ENCODE measurements around the gene FHDC1.

Gene FHDC1

DNA sequence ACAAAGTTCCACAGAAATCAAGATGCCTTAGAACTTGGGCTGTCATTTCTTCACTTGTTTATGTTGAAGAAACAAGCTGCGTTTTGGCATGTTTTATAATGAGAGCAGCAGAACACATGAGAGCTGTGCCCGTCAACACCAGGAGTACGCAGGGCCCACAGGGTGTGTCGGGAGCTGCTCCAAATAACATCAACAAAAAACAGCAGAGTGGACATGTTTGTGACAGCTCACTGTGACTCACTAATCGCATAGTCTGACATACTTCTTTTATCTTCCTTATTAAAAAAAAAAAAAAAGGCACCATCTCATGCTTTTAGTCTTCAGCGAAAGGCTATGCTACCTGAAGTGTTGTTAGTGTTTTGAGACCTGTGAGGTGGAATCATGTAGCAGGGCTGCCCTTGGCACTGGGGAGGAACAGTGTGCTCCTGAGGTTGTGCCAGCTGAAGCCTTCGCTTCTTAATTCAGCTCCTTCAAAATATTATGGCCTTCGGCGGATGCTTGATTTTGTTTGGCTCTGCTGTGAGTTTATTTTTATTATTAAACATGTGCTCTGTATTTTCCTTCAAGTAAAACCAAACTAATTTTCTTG is 32.8 kb downstream of the FHDC1 start:
- Histone ChIP-seq H3K9ac (no peak overlapping the region), H3K4me2 (no peak overlapping the region), H4K20me1 (ENCODE audit: insufficient read depth) (no peaks in the 10 kb centered on the region), H2AFZ (ENCODE audit: low read depth) (no peak overlapping the region), H3K36me3 (ENCODE audit: insufficient read depth) (no peaks in the 10 kb centered on the region), H3K27ac (no peak overlapping the region), H3K27me3 (ENCODE audit: insufficient read depth, low read depth) (no peaks in the 10 kb centered on the region), H3K4me3 (IDR thresholded peaks at IDR 0.05; ENCODE audit: insufficient read depth, low read depth, low read length) (no peak overlapping the region), H3K4me1 (ENCODE audit: low read depth, poor library complexity, severe bottlenecking) (no peaks in the 10 kb centered on the region), H3K79me2 (ENCODE audit: insufficient read depth, low read depth) (no peaks in the 10 kb centered on the region)
- TF ChIP-seq, protein P1, sequence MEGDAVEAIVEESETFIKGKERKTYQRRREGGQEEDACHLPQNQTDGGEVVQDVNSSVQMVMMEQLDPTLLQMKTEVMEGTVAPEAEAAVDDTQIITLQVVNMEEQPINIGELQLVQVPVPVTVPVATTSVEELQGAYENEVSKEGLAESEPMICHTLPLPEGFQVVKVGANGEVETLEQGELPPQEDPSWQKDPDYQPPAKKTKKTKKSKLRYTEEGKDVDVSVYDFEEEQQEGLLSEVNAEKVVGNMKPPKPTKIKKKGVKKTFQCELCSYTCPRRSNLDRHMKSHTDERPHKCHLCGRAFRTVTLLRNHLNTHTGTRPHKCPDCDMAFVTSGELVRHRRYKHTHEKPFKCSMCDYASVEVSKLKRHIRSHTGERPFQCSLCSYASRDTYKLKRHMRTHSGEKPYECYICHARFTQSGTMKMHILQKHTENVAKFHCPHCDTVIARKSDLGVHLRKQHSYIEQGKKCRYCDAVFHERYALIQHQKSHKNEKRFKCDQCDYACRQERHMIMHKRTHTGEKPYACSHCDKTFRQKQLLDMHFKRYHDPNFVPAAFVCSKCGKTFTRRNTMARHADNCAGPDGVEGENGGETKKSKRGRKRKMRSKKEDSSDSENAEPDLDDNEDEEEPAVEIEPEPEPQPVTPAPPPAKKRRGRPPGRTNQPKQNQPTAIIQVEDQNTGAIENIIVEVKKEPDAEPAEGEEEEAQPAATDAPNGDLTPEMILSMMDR (conservative IDR thresholded peaks at IDR 0.05; ENCODE audit: low read depth, low read length) = no peak

DNA sequence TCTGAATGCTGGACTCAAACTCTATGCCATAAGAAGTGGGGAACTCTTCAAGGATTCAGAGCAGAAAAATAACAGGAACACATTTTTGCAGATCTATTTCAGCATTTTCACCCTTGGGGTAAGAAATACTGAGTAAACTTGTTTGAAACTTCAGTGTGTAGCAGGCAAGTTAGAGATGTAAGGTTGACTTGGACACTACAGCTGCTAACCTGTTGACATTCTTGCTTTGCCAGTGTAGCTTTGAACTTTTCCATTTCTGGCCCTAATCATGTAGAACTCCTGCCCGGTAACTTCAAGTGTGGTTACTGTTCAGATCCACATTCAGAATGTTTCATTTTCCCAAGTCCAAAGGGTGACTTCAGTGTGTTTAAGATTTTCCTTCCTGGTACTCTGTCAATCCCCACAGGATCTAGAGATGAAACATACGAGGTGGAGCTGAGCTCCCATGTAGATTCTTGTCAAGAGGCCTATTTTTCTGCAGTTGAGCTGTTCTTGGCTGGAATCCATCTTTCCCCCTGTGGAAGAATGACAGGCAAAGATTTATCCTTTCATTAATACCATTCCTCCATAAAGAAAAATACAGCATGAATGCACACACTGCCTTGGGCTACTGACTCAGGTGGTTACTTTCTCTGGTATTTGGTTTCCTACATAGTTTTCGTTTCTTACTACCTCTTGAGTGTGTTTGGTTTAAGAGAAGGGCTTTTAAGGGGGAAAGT is 34.1 kb downstream of the FHDC1 start:
- Histone ChIP-seq H3K79me2 (ENCODE audit: insufficient read depth, low read depth) (no peaks in the 10 kb centered on the region), H3K4me1 (ENCODE audit: low read depth, poor library complexity, severe bottlenecking) (no peaks in the 10 kb centered on the region), H3K36me3 (ENCODE audit: insufficient read depth) (no peaks in the 10 kb centered on the region), H3K27me3 (ENCODE audit: insufficient read depth, low read depth) (no peaks in the 10 kb centered on the region), H3K4me2 (no peak overlapping the region), H3K4me3 (IDR thresholded peaks at IDR 0.05; ENCODE audit: insufficient read depth, low read depth, low read length) (no peak overlapping the region), H3K27ac (no peak overlapping the region), H2AFZ (ENCODE audit: low read depth) (no peak overlapping the region), H4K20me1 (ENCODE audit: insufficient read depth) (no peaks in the 10 kb centered on the region), H3K9ac (no peak overlapping the region)
- TF ChIP-seq, protein P1 (conservative IDR thresholded peaks at IDR 0.05; ENCODE audit: low read depth, low read length) = no peak

DNA sequence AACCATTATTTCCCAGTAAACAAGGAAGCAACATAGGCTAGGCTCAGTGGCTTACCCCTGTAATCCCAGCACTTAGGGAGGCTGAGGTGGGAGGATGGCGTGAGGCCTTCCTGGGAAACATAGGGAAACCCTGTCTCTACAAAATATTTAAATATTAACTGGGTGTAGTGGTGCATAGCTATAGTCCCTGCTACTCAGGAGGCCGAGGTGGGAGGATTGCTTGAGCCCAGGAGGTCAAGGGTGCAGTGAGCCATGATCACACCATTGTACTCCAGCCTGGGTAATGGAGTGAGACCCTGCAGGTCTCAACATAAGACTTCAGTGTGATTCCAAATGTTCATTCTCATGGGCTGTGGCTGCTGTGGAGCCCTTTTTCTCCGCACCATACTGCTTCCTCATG is 34.9 kb downstream of the FHDC1 start:
- Histone ChIP-seq H3K79me2 (ENCODE audit: insufficient read depth, low read depth) (no peaks in the 10 kb centered on the region), H3K4me2 (no peak overlapping the region), H3K27ac (no peak overlapping the region), H3K27me3 (ENCODE audit: insufficient read depth, low read depth) (no peaks in the 10 kb centered on the region), H3K4me3 (IDR thresholded peaks at IDR 0.05; ENCODE audit: insufficient read depth, low read depth, low read length) (no peak overlapping the region), H3K4me1 (ENCODE audit: low read depth, poor library complexity, severe bottlenecking) (no peaks in the 10 kb centered on the region), H2AFZ (ENCODE audit: low read depth) (no peak overlapping the region), H4K20me1 (ENCODE audit: insufficient read depth) (no peaks in the 10 kb centered on the region), H3K36me3 (ENCODE audit: insufficient read depth) (no peaks in the 10 kb centered on the region), H3K9ac (no peak overlapping the region)
- TF ChIP-seq, protein P1 (conservative IDR thresholded peaks at IDR 0.05; ENCODE audit: low read depth, low read length) = no peak

DNA sequence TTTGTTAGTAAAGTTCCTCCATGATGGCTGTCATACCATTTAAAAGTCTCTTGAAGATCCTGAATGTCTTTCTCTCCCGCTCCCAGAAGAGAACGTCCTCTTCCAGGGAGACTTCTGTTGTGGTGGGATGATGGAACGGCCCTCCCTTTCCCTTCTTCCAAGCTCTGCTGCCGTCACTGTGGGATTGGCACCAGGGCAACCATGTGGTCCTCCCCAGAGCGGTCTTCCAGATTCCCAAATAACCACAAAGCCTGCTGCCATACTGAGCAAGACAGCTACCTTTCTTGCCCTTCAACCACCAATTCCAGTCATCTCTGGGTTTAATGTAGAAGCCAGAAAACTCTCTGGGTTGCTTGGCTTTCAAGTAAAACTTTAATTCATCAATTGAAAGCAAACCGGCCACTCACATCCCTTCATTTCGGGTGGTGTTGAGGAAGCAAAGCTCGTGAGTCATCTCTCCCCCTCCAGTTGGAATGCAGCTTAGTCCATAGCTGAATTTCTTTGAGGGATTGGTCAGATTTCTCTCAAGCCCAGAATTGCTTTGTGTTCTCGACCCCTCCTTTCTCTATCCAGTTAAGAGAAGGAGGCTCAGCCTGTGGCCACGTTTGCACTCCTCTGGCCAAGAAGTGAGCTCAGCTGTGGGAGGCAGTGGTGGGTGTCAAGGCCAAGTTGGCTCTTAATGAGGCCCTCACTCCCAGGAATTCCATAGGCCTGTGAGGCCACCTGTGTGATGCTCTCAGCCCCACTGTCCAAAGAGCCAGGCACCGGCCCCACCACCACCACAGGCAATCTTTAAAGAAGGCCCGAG is 36.9 kb downstream of the FHDC1 start:
- Histone ChIP-seq H3K36me3 (ENCODE audit: insufficient read depth) (no peaks in the 10 kb centered on the region), H3K4me2 (no peak overlapping the region), H3K27ac (no peak overlapping the region), H3K4me1 (ENCODE audit: low read depth, poor library complexity, severe bottlenecking) (no peaks in the 10 kb centered on the region), H4K20me1 (ENCODE audit: insufficient read depth) (no peaks in the 10 kb centered on the region), H2AFZ (ENCODE audit: low read depth) (no peak overlapping the region), H3K79me2 (ENCODE audit: insufficient read depth, low read depth) (no peaks in the 10 kb centered on the region), H3K9ac (no peak overlapping the region), H3K4me3 (IDR thresholded peaks at IDR 0.05; ENCODE audit: insufficient read depth, low read depth, low read length) (no peak overlapping the region), H3K27me3 (ENCODE audit: insufficient read depth, low read depth) (no peaks in the 10 kb centered on the region)
- TF ChIP-seq, protein P1 (conservative IDR thresholded peaks at IDR 0.05; ENCODE audit: low read depth, low read length) = no peak
